Cardiac muscle cell (in vitro differentiated cells and primary cell): ENCODE measurements around the gene TJP1. TPM values are rescaled to one million over a fixed set of nuclear protein-coding genes. Genes with fewer than 3 reads are reported as not detected.

ENCODE experiments used
- DNase-seq, 2 donors: peaks; one replicate each; pipeline versions ENCODE4 v3.0.0 to v3.0.0-alpha.2; 2010 to 2017; ENCODE audit warnings: low read depth in 1 of 2, low spot score in 1 of 2
- H3K27ac ChIP-seq: fragments of 200-600 bp; sonication (generic); 2 replicates; pipeline ENCODE4 v1.5.1; 2016
- H3K27me3 ChIP-seq: fragments of 200-600 bp; sonication (generic); 2 replicates; pipeline ENCODE4 v1.6.0; 2016; ENCODE audit warnings: control low read depth
- H3K36me3 ChIP-seq: fragments of 200-600 bp; sonication (generic); 2 replicates; pipeline ENCODE4 v1.5.1; 2016; ENCODE audit warnings: control low read depth
- H3K4me1 ChIP-seq: fragments of 200-600 bp; sonication (generic); 2 replicates; pipeline ENCODE4 v1.8.1; 2017; ENCODE audit warnings: low read depth, mild to moderate bottlenecking, mixed run types
- H3K4me3 ChIP-seq: fragments of 200-600 bp; sonication (generic); 2 replicates; pipeline ENCODE4 v1.5.1; 2016; ENCODE audit warnings: mild to moderate bottlenecking
- H3K9me3 ChIP-seq: fragments of 200-600 bp; sonication (generic); 2 replicates; pipeline ENCODE4 v1.5.1; 2017; ENCODE audit warnings: low read depth, mild to moderate bottlenecking, control low read depth
- polyA plus RNA-seq: library from polyadenylated mRNA; unstranded; fragments of >200 nt; fragmentation: Nextera tagmentation; extraction: Ambion mirVana; gene quantifications from 2 replicates; pipeline ENCODE4 v1.2.1, GENCODE V29; 2016
- total RNA-seq: library from RNA; depleted of rRNA; stranded (reverse); fragments of >200 nt; gene quantifications from 2 replicates; pipeline ENCODE4 v1.2.3, GENCODE V29; 2016
- TF ChIP-seq, protein P1 (sequence below): IDR thresholded peaks from 2 replicates; pipeline ENCODE4 v1.5.1; 2012; ENCODE audit warnings: low read depth, mild to moderate bottlenecking, low read length

TJP1 gene
- total and polyA plus RNA-seq, 2 experiments from 2014 or later = 66.6 to 93.9 TPM

DNA sequence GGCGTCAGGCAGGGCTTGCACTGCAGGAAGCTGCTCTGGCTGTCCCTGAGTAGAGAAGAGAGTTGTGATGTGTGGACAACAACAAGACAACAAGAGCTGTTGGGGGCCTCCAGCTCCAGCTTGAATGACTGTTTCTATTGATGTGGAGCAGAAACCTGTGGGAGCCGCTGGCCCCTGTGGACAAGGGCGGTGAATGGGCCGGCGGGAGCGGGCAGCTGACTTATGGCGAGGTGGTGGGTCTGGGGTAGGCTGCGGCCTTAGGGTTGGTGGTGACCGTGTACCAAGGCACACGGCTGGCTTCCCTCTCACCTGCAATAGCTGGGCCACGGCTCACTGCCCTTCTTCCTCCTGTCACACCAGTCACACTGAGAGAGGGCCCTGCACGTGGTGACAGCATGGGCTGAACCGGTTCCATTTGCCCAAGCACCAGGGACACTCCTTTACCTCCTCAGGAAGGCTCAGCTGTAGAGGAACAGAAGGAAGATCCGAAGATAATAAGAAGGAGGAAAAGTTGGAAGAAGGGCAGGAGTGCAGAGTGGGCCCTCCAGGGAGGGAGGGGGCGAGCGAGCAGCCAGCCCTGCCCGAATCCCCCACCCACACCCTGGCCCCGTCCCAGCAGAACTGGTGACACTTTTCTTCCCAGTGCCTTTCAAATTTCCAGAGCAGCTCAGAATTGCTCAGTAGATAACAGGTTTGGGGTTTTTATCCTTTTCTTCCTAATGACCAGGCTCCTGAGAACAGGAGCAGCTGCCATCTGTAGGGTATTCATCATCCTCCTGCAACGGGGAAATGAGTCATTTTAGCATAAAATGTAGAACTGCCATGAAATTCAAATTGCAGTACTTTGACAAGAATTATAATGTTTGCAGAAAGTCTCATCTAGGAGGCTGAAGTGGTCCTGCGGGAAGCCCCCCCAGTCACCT is 136.9 kb downstream of the TJP1 start:
- Histone ChIP-seq H3K9me3 (no peaks in the 10 kb centered on the region), H3K4me1 (no peaks in the 10 kb centered on the region), H3K36me3 (no peaks in the 10 kb centered on the region), H3K4me3 (no peak overlapping the region), H3K27ac (no peak overlapping the region), H3K27me3 (no peaks in the 10 kb centered on the region)
- TF ChIP-seq, protein P1, sequence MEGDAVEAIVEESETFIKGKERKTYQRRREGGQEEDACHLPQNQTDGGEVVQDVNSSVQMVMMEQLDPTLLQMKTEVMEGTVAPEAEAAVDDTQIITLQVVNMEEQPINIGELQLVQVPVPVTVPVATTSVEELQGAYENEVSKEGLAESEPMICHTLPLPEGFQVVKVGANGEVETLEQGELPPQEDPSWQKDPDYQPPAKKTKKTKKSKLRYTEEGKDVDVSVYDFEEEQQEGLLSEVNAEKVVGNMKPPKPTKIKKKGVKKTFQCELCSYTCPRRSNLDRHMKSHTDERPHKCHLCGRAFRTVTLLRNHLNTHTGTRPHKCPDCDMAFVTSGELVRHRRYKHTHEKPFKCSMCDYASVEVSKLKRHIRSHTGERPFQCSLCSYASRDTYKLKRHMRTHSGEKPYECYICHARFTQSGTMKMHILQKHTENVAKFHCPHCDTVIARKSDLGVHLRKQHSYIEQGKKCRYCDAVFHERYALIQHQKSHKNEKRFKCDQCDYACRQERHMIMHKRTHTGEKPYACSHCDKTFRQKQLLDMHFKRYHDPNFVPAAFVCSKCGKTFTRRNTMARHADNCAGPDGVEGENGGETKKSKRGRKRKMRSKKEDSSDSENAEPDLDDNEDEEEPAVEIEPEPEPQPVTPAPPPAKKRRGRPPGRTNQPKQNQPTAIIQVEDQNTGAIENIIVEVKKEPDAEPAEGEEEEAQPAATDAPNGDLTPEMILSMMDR = no peak
- peak in 1 of 2 donors; percentile 34 for DNase-seq

GRCh38 chr15:29682781-29683180 is 139.5 kb downstream of the TJP1 start:
- DNase-seq = no peak
- H3K36me3 ChIP-seq = no peaks in the 10 kb centered on the region
- H3K4me3 ChIP-seq = no peak overlapping the region
- TF ChIP-seq, protein P1 = no peak
- H3K4me1 ChIP-seq = no peaks in the 10 kb centered on the region
- H3K27me3 ChIP-seq = no peaks in the 10 kb centered on the region
- no peaks in the 10 kb centered on the region for H3K9me3 ChIP-seq
- no peak overlapping the region for H3K27ac ChIP-seq

DNA sequence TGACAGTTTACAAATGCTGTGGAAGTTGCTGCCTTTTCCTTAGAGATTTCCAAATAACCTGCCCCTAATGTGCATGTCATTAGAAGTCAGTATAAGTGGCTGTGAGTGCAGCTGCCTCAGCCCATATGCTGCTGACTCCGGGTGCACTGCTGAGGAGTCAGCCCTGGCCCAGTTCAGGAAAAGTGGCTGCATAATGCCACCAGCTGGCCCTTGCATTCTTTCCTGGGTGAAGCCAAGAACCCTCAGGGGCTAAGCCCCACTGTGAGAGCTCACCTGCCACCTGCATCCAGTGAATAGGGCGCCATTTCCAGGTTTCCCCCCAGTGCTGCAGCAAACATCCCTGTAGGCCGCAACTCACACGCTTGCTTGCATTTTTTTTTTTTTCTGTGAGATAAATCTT is 139.9 kb downstream of the TJP1 start:
- H3K36me3 ChIP-seq = no peaks in the 10 kb centered on the region
- no peaks in the 10 kb centered on the region for H3K27me3 ChIP-seq
- no peak for DNase-seq
- no peaks in the 10 kb centered on the region for H3K4me1 ChIP-seq
- no peaks in the 10 kb centered on the region for H3K9me3 ChIP-seq
- TF ChIP-seq, protein P1 = no peak
- no peak overlapping the region for H3K4me3 ChIP-seq
- no peak overlapping the region for H3K27ac ChIP-seq

- no peaks in the 10 kb centered on the region for H3K36me3 ChIP-seq
- no peak for DNase-seq
- TF ChIP-seq, protein P1 = no peak
- no peaks in the 10 kb centered on the region for H3K4me1 ChIP-seq
- H3K9me3 ChIP-seq = no peaks in the 10 kb centered on the region
- no peaks in the 10 kb centered on the region for H3K27me3 ChIP-seq
- no peak overlapping the region for H3K27ac ChIP-seq
- no peak overlapping the region for H3K4me3 ChIP-seq
Observed at GRCh38 chr15:29681946-29682345, 140.3 kb downstream of the TJP1 start.

DNA sequence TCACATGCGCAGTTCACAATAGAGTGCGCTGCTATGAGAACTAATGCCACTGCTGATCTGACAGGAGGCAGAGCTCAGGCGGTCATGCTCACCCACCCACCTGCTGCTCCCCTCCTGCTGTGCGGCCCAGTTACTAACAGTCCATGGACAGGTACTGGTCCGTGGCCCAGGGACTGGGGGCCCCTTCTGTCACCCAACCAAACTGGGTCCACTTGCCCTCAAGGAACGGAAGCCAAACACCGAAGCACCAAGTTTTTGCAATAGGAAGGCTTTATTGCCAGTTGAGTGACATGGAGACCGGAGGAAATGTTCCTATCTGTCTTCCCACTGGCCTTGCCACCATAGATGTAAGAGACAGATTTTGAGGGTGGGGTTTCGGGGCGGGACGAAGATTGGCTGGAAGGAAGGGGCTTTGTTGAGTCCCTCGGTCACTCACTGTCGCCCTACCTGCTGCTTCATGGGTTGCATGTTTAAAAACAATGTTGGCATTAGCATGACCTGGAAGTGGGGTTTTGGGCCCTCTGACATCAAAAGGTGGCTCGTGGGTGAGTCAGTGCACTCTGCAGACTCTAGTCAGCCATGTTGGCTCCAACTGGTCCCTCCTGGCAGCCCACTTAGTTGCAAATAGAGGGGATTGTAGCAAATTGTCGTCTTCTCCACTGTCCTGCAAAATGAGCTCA is 141.0 kb downstream of the TJP1 start:
- no peaks in the 10 kb centered on the region for H3K27me3 ChIP-seq
- TF ChIP-seq, protein P1 = no peak
- no peak for DNase-seq

More for the DNA sequence above, 141.0 kb downstream of the TJP1 start:
- Histone ChIP-seq H3K9me3 (no peaks in the 10 kb centered on the region), H3K4me1 (no peaks in the 10 kb centered on the region), H3K27ac (no peak overlapping the region), H3K4me3 (no peak overlapping the region), H3K36me3 (no peaks in the 10 kb centered on the region)
